ENCODE measurements around the gene SORBS1. TPM values are rescaled to one million over a fixed set of nuclear protein-coding genes. Genes with fewer than 3 reads are reported as not detected.

Gene SORBS1
- total RNA-seq, 2 donors from 2014 or later: 17.6 to 150 TPM

GRCh38 chr10:95459446-95460045, 101.6 kb downstream of the SORBS1 start:
- Histone ChIP-seq H3K4me1 (no peaks in the 10 kb centered on the region), H3K27ac (no peak overlapping the region), H3K9ac (ENCODE audit: low read depth in 2 of 2, low read length in 2 of 2) (no peak overlapping the region), H3K36me3 (no peaks in the 10 kb centered on the region), H3K4me3 (no peak overlapping the region), H3K9me3 (no peaks in the 10 kb centered on the region), H3K27me3 (no peaks in the 10 kb centered on the region)
- no peak for TF ChIP-seq CTCF (IDR thresholded peaks at IDR 0.05)
- DNase-seq: no peak
- intact Hi-C loops (cut with DNase I): no loop called here

- H3K9me3 ChIP-seq: no peaks in the 10 kb centered on the region
- H3K4me1 ChIP-seq: no peaks in the 10 kb centered on the region
- no peak overlapping the region for H3K27ac ChIP-seq
- H3K27me3 ChIP-seq: no peaks in the 10 kb centered on the region
- no peaks in the 10 kb centered on the region for H3K36me3 ChIP-seq
- no peak overlapping the region for H3K9ac ChIP-seq (ENCODE audit: low read depth in 2 of 2, low read length in 2 of 2)
- no peak for TF ChIP-seq CTCF (IDR thresholded peaks at IDR 0.05)
- H3K4me3 ChIP-seq: no peak overlapping the region
- intact Hi-C loops (cut with DNase I): no loop called here
- DNase-seq: no peak
These were observed 102.3 kb downstream of the SORBS1 start for GRCh38 chr10:95458871-95459270.

- Histone ChIP-seq H3K27me3 (no peaks in the 10 kb centered on the region), H3K4me3 (no peak overlapping the region), H3K36me3 (no peaks in the 10 kb centered on the region), H3K9me3 (no peaks in the 10 kb centered on the region), H3K27ac (no peak overlapping the region), H3K4me1 (no peaks in the 10 kb centered on the region), H3K9ac (ENCODE audit: low read depth in 2 of 2, low read length in 2 of 2) (no peak overlapping the region)
- no peak for TF ChIP-seq CTCF (IDR thresholded peaks at IDR 0.05)
- intact Hi-C loops (cut with DNase I): no loop called here
- DNase-seq: no peak
These were observed 103.2 kb downstream of the SORBS1 start for GRCh38 chr10:95458014-95458413.

GRCh38 chr10:95457319-95457886, 103.8 kb downstream of the SORBS1 start:
- TF ChIP-seq CTCF (IDR thresholded peaks at IDR 0.05): no peak
- no peak overlapping the region for H3K9ac ChIP-seq (ENCODE audit: low read depth in 2 of 2, low read length in 2 of 2)
- no peaks in the 10 kb centered on the region for H3K4me1 ChIP-seq

GRCh38 chr10:95456516-95456915, 104.7 kb downstream of the SORBS1 start:
- no peaks in the 10 kb centered on the region for H3K4me1 ChIP-seq
- no peak overlapping the region for H3K9ac ChIP-seq (ENCODE audit: low read depth in 2 of 2, low read length in 2 of 2)
- no peaks in the 10 kb centered on the region for H3K9me3 ChIP-seq
- H3K27ac ChIP-seq: no peak overlapping the region
- no peak for DNase-seq
- no peaks in the 10 kb centered on the region for H3K36me3 ChIP-seq
- H3K4me3 ChIP-seq: no peak overlapping the region
- intact Hi-C loops (cut with DNase I): no loop called here
- TF ChIP-seq CTCF (IDR thresholded peaks at IDR 0.05): no peak
- no peaks in the 10 kb centered on the region for H3K27me3 ChIP-seq

More at GRCh38 chr10:95457319-95457886, 103.8 kb downstream of the SORBS1 start:
- Histone ChIP-seq H3K27ac (no peak overlapping the region), H3K27me3 (no peaks in the 10 kb centered on the region), H3K4me3 (no peak overlapping the region), H3K9me3 (no peaks in the 10 kb centered on the region), H3K36me3 (no peaks in the 10 kb centered on the region)
- no peak for DNase-seq
- intact Hi-C loops (cut with DNase I): no loop called here

All from colonic mucosa (tissue), 4 donors.